ENCODE results near the gene GLP1R.
A peak's percentile ranks its signal among the peaks of the same experiment; 100 is the strongest.

Gene GLP1R

GRCh38 chr6:39095578-39095977 lies 47.0 kb downstream of the GLP1R start:
- POLR2A ChIA-PET: no interaction called here
- DNase-seq (ENCODE audit: extremely low spot score): no peak
- TF ChIP-seq CTCF (IDR thresholded peaks at IDR 0.05; ENCODE audit: control extremely low read depth, extremely low read depth, low read depth, missing control alignments): no peak
- CTCF ChIA-PET: no interaction called here

GRCh38 chr6:39100358-39100757 lies 51.8 kb downstream of the GLP1R start:
- CTCF ChIA-PET: interaction anchor here (1.0 to 1.9 kb wide), 2 partner anchors 12 to 19 kb away, joined by 3 to 5 read pairs; no protein-coding TSS in a partner anchor
- no peak for DNase-seq (ENCODE audit: extremely low spot score)
- no peak for TF ChIP-seq CTCF (IDR thresholded peaks at IDR 0.05; ENCODE audit: control extremely low read depth, extremely low read depth, low read depth, missing control alignments)
- POLR2A ChIA-PET: no interaction called here

GRCh38 chr6:39102071-39102820 lies 53.7 kb downstream of the GLP1R start:
- peak; percentile 50 for DNase-seq (ENCODE audit: extremely low spot score)
- peak; percentile 27 for TF ChIP-seq CTCF (IDR thresholded peaks at IDR 0.05; ENCODE audit: control extremely low read depth, extremely low read depth, low read depth, missing control alignments)
- ChIA-PET CTCF (interaction anchor here (0.7 to 2.7 kb wide), 18 partner anchors 10 to 230 kb away, joined by 3 to 15 read pairs (median 5); partner anchors contain the start of gene SAYSD1), POLR2A (no interaction called here)

DNA sequence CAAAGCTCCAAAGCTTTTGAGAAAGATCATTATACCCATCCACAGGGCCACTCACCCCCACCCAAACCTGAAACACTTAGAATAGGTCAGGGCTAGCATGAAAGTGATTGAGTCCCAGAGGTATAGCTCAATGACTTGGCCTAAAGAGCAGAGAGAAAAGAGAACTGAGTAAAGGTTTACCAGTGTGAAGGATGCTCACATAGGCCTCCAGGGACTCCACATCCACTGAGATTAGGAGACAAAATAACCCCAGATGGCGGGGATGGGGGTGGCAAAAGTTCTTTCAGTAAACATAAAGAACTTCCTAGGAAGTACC lies 54.2 kb downstream of the GLP1R start:
- no peak for TF ChIP-seq CTCF (IDR thresholded peaks at IDR 0.05; ENCODE audit: control extremely low read depth, extremely low read depth, low read depth, missing control alignments)
- ChIA-PET CTCF (interaction anchor here (0.7 to 2.7 kb wide), 15 partner anchors 10 to 202 kb away, joined by 3 to 15 read pairs (median 6); partner anchors contain the start of gene SAYSD1), POLR2A (no interaction called here)
- no peak for DNase-seq (ENCODE audit: extremely low spot score)

- ChIA-PET POLR2A (no interaction called here), CTCF (interaction anchor here (2.7 kb wide), 1 partner anchor 17 kb away, joined by 15 read pairs; no protein-coding TSS in a partner anchor)
- TF ChIP-seq CTCF (IDR thresholded peaks at IDR 0.05; ENCODE audit: control extremely low read depth, extremely low read depth, low read depth, missing control alignments): no peak
- no peak for DNase-seq (ENCODE audit: extremely low spot score)
Measured at GRCh38 chr6:39104528-39104927, 55.9 kb downstream of the GLP1R start.

DNA sequence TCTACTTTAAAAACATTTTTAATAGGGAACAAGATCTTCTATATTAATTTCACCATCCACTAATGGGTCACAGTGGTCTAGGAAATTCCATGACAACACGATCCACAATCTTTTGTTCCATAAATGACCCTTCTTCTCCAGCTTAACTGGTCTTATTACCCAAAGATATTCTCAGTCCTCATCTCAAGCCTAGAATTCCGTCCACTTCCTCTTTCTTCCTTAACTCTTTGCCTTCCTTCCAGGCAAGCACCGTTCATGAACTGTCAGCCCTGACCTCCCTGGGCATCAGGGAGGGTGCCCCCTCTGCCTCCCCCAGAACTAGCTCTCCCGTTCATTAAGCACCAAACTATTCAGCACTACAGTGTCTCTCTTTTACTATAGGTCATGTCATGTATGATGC lies 58.5 kb downstream of the GLP1R start:
- no peak for TF ChIP-seq CTCF (IDR thresholded peaks at IDR 0.05; ENCODE audit: control extremely low read depth, extremely low read depth, low read depth, missing control alignments)
- DNase-seq (ENCODE audit: extremely low spot score): no peak
- ChIA-PET CTCF (no interaction called here), POLR2A (no interaction called here)

Data from GM10248 (cell line).